C4-2B (cell line): ENCODE measurements around the gene ARMC7.

ENCODE experiments used
- H3K27ac ChIP-seq: fragments of 450-650 bp; 2 replicates; pipeline ENCODE4 v1.5.1; 2017
- CTCF ChIP-seq: fragments of 450-650 bp; conservative IDR thresholded peaks from 2 replicates; pipeline ENCODE4 v1.5.1; 2017; ENCODE audit warnings: mild to moderate bottlenecking
- ZFX ChIP-seq: fragments of 450-650 bp; IDR thresholded peaks from 2 replicates; pipeline ENCODE4 v1.6.1; 2017

ARMC7 gene

GRCh38 chr17:75088465-75089417 lies 21.0 kb upstream of the ARMC7 start:
- no peak overlapping the region for H3K27ac ChIP-seq
- TF ChIP-seq CTCF (no peak), ZFX (no peak)

- no peak for TF ChIP-seq ZFX
- TF ChIP-seq CTCF, result no peak
- H3K27ac ChIP-seq, result no peak overlapping the region
These were observed 18.6 kb upstream of the ARMC7 start for GRCh38 chr17:75090871-75091854.

GRCh38 chr17:75091855-75092327 lies 17.9 kb upstream of the ARMC7 start:
- TF ChIP-seq ZFX, result no peak
- no peak for TF ChIP-seq CTCF
- H3K27ac ChIP-seq, result no peak overlapping the region

GRCh38 chr17:75093548-75094158 lies 16.1 kb upstream of the ARMC7 start:
- no peak for TF ChIP-seq ZFX
- no peak for TF ChIP-seq CTCF
- H3K27ac ChIP-seq, result no peak overlapping the region

GRCh38 chr17:75094871-75095399 lies 14.8 kb upstream of the ARMC7 start:
- no peak for TF ChIP-seq ZFX
- TF ChIP-seq CTCF, result no peak
- no peak overlapping the region for H3K27ac ChIP-seq

GRCh38 chr17:75096082-75096625 lies 13.6 kb upstream of the ARMC7 start:
- TF ChIP-seq ZFX, result no peak
- TF ChIP-seq CTCF, result no peak

More at GRCh38 chr17:75096082-75096625, 13.6 kb upstream of the ARMC7 start:
- 0 out of 2 replicates have a peak overlapping the region, but pooled peaks have one; percentile 2 for H3K27ac ChIP-seq
